ENCODE results near the gene MFNG. TPM values are rescaled to one million over a fixed set of nuclear protein-coding genes. Genes with fewer than 3 reads are reported as not detected.

MFNG gene
- total and polyA plus RNA-seq, 2 donors (not counting 1 experiment from before 2014, with no cell fraction given): 95.9 to 125 TPM

GRCh38 chr22:37501610-37502341 is 15.6 kb upstream of the MFNG start:
- intact Hi-C loops (cut with micrococcal nuclease): no loop called here
- Histone ChIP-seq H3K4me3 (ENCODE audit: control extremely low read depth in 1 of 5, extremely low read depth in 1 of 5, insufficient read depth in 1 of 5, low read depth in 2 of 5, low read length in 4 of 5) (no peak overlapping the region), H3K27ac (ENCODE audit: low read length in 2 of 2) (no peak overlapping the region), H3K36me3 (replicated peaks in 1 of 2; ENCODE audit: control extremely low read depth in 1 of 2, control insufficient read depth in 1 of 2, extremely low read depth in 1 of 2, insufficient read depth in 2 of 2, low read length in 1 of 2) (no peaks in the 10 kb centered on the region), H3K9me3 (ENCODE audit: control extremely low read depth in 1 of 3, control insufficient read depth in 2 of 3, insufficient read depth in 1 of 3, low read length in 2 of 3) (no peaks in the 10 kb centered on the region), H4K20me1 (ENCODE audit: control insufficient read depth, insufficient read depth, low read length, poor library complexity, severe bottlenecking) (no peaks in the 10 kb centered on the region), H3K79me2 (ENCODE audit: control insufficient read depth, insufficient read depth, low read length) (no peaks in the 10 kb centered on the region), H3K4me1 (ENCODE audit: control insufficient read depth in 2 of 2, insufficient read depth in 2 of 2, low read length in 2 of 2) (peaks cover 0 to 7% of the 10 kb centered on the region in 2 donors), H3K4me2 (replicated peaks; ENCODE audit: low read depth, low read length, poor library complexity, severe bottlenecking) (no peak overlapping the region), H3K27me3 (replicated peaks in 1 of 4; ENCODE audit: control extremely low read depth in 1 of 4, control insufficient read depth in 3 of 4, insufficient read depth in 4 of 4, low read length in 3 of 4) (peaks cover 0 to 28% (median 1%) of the 10 kb centered on the region in 4 experiments), H2AFZ (ENCODE audit: insufficient read depth, low read depth, low read length, poor library complexity, severe bottlenecking) (peak overlapping the region; percentile 25), H3K9ac (ENCODE audit: low read length) (no peak overlapping the region)
- CTCF ChIA-PET: interaction anchor here (0.8 to 1.0 kb wide), 3 partner anchors 16 to 29 kb away, joined by 3 read pairs; partner anchors contain the start of gene MFNG
- DNase-seq (no peak), ATAC-seq (ENCODE audit: low read depth) (no peak)
- 66% methylated on average over 14 of the region's 14 CpGs for WGBS (ENCODE audit: insufficient coverage)
- H3K27ac Mint-ChIP-seq: no peak overlapping the region
- POLR2A ChIA-PET: no interaction called here
- peaks cover 17% of the 10 kb centered on the region for H3K27me3 Mint-ChIP-seq
- H3K4me1 Mint-ChIP-seq: no peaks in the 10 kb centered on the region
- H3K9me3 Mint-ChIP-seq (ENCODE audit: insufficient read depth): no peaks in the 10 kb centered on the region
- H3K4me3 Mint-ChIP-seq: no peak overlapping the region
- no peak for TF ChIP-seq CTCF (IDR thresholded peaks at IDR 0.05)
- no peak for TF ChIP-seq EZH2 (IDR thresholded peaks at IDR 0.05; ENCODE audit: borderline replicate concordance, insufficient read depth, low read depth, low read length, poor library complexity, severe bottlenecking)

Data from B cell (primary cell).